ENCODE data around the gene TSPO.

The TSPO gene

DNA sequence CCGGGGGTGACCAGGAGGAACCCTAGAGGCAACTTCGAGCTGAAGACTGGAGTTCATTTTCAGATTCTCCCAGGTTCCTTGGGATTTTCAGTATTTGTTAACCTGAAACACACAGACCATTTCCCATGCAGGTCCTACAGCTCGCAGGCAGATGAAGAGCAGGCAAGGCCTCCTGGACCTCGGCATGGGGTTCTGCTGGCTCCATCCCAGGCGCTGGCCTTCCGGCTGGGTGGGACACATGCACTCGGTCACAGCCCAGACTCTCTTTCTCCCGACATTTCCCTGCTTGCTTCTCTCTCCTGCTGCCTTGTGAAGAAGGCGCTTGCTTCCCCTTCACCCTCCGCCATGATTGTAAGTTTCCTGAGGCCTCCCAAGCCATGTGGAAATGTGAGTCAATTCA is 51.0 kb downstream of the TSPO start:
- no peak for DNase-seq (ENCODE audit: low read depth)

DNA sequence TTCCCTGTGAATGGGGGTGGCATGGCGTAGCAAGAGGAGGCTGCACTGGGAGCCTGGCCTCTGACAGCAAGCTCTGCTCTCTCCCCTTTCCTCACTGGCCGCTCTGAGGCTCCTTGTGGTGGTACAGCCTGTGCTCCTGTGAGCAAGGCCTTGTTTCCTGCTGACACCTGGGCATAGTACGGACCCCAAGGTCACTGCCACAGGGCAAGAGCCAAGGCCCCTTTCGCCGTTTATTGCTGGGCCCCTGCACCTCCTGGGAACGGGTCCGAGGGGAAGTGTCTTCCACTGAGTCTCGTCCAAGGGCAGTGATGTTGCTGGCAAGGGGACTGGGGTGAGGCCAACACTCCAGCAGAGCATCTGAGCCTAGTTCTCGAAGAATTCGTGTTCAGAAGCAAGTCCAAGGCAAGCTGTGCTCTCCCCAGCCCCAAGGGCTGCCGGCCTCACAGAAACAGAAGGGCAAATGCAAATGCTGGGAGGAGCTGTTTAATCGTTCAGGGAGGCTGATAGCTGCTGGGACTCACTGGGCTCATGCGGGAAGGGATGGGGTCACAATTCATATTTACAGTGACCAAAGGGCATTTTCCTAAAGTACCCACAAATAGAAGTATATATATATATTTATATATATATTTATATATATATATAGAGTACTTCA is 51.5 kb downstream of the TSPO start:
- DNase-seq (ENCODE audit: low read depth), result no peak

DNA sequence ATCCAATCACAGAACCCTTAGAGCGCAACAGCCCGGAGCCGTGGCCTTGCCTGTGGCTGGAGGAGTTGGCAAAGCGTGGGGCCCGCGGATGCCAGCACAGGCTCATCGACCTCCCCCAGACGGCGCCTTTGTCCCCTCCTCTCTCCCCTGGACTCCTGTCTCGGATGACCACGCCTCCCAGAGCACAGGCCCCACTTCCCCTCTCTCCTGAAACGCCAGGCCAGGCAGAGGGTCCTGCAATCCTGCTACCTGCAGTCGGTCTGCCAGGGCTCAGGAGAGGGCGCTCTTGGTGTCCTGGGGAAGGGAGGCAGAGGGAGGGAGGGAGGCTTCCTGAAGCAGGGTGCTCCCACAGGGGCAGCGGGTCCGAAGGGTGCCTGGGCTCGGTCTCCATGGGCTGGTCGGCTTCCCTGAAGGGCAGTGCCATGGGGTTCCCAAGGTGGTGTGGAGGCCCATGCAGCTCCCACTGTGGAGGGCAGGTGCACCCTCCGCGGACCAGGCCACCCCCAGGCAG is 52.2 kb downstream of the TSPO start:
- DNase-seq (ENCODE audit: low read depth), result no peak

DNA sequence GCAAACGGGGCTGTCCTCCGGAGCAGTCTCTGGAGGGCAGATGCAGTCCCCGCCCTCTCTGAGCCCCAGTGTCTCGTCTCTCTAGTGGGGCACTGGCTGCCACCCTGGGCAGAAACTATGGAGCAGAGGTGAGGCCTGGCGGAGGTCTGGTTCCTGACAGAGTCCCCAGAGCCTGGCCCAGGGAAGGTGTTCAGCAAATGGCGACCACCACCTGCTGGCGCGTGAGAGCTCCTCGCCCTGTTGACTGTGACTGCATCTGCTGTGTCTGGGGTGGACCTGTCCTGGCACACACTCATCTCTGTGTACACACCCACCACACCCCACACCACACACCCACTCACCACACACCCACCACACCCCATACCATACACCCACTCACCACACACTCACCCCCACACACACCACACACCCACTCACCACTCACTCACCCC is 53.9 kb downstream of the TSPO start:
- no peak for DNase-seq (ENCODE audit: low read depth)

DNA sequence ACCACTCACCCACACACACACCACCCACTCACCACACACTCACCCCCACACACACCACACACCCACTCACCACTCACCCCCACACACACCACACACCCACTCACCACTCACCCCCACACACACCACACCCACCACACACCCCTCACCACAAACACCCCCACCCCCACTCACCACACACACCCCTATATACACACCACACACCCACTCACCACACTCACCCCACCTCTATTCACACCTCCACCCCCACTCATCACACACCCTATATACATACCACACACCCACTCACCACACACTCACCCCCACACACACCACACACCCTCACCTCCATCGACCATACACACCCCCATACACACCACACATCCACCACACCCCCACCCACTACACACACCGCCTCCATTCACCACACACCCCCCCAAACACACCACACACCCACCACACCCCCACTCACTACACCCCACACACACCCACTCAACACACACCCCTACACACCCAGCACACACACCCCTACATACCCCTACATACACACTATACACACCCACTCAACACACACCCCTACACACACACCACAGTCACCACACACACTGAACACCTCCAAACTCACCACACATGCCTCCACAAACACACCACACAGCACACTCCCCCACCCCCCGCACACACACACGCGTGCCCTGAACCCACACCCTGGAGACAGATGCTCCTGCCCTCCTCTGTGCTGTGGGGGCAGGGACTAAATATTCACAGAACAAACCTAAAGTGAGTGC is 54.6 kb downstream of the TSPO start:
- DNase-seq (ENCODE audit: low read depth), result no peak

DNA sequence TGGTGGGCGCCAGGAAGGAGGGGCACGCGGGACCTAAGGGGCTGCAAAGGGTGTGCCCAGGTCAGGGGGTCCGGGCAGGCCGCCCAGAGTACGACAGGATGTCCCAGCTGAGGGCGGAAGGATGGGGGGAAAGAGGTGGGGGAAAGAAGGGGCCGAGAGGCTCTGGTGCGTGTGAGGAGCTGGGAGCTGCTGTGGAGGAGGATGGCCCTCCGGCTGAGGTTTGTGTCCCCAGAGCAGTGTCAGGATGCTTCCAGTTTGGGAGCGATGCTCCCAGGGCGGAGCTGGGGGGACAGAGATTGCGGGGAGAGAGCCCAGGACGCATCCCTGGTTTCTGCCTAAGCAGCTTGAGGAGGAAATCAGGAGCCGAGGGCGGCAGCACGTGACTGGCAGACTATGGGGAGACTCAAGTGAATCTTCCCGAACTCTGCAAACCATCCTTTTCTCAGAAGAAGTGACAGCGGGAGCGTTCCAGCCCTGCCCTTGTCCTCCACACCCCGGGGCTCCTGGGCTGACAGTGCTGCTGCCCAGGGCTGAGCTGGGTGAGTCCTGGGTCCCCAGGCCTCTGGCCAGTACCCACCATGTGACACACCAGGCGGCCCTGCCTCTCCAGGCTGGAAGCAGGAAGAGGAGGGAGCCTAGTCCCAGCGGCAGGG is 55.3 kb downstream of the TSPO start:
- DNase-seq (ENCODE audit: low read depth), result no peak

DNA sequence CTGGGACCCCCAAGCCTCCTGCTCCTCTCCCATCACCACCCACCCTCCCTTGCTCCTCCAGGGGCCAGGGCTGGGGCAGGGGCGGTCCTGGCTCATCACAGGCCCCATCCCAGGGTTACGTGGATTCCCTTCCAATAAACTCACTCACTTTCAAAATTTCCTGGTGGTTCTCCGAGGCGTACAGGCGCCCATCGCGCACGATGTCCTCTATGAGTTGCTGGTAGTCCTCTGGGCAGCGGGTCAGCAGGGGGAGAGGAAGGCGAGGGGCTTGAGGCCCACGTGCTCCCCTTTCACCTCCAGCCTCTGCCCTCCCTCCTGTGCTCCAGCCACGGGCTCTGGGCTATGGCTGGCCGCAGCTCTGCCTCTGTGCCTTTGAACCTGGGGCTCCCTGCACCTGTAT is 56.0 kb downstream of the TSPO start:
- no peak for DNase-seq (ENCODE audit: low read depth)

DNA sequence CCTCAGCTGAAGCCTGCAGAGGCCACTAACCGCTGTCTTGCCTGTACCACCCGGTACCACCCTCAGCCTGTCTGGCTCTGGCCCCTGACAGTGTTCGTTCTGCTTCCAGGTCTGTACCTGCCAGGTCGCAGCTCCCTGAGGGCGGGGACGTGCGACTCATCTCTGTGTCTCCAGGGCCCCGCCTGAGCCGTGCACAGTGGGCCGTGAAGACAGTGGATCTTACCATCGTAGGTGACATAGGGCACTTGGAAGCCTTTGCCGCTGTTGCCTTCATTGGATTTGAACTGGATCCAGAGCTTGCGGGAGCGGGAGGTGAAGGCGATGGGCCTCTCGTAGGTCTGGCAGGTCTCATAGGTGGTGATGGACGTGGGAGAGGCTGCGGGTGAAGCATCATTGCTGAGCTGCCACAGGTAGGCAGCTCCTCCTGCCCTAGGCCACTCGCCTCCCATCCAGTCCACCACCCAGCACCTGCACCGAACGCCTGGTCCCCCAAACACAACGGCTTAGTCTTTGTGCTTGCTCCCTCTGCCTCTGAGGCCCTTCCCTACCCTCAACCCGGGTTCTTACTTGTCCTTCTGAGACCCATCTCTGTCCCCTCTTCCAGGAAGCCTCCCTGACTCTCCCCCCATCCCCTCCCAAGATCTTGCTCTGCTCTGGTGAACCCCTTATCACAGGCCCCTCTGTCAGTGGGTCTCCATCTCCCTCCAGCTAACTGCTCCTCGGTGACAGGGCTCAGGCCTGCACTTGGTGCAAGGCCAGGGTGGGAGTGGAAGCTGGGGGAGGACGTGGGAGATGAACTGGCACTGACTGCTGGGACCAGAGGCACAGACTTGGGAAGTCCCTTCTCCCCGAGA is 56.7 kb downstream of the TSPO start:
- no peak for DNase-seq (ENCODE audit: low read depth)

DNA sequence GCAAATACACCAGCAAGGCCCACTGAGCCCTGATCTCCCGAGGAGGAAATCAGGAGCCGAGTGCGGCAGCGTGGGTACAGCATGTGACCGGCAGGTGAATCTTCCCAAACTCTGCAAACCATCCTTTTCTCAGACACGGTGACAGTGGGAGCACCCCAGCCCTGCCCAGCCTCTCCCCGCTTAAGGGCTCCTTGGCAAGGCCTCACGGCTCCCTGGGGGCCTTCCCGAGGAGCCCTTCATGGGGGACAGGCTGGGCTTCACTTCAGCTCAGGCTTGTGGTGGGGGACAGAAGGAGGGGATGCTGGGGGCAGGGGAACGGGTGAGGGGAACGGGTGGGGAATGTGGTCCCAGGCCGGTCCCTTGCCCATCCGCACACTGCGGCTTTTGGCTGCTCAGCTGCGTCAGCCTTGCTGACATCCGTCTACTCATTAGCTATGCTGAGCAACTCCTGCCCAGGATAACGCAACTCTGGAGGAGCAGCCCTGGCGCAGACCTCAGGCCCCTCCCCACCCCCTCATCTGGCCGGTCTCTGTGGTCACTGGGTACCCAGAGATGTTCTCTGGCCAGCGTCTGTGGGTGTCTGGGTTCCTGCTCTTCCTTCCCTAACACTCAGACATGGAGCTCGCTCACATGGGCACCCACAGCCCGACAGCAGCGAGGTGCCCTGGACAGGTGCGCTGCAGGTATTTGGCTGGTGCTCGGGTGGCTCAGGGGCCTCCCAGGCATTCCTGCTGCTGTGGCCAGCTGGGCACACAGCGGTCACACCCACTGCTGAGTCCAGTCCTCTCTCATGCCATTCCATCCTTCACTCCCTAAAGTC is 57.6 kb downstream of the TSPO start:
- DNase-seq (ENCODE audit: low read depth), result no peak

DNA sequence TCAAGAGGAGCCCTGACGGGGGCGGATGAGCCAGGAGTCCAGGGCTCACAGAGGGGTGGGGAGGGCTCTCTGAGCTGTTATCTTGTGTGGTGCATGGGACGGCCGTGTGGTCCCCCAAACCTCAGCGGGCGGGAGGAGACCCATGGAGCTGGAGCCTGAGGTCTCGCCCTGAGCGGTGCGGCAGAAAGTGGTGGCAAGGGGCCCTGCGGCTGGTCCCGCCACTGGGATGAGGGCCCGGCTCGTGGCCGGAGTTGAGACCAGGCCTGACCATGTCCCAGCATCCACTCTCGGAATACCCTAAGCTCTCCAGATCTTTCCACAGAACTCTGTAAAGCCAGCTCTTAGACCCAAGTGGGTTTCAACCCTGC is 58.1 kb downstream of the TSPO start:
- DNase-seq (ENCODE audit: low read depth), result no peak

DNA sequence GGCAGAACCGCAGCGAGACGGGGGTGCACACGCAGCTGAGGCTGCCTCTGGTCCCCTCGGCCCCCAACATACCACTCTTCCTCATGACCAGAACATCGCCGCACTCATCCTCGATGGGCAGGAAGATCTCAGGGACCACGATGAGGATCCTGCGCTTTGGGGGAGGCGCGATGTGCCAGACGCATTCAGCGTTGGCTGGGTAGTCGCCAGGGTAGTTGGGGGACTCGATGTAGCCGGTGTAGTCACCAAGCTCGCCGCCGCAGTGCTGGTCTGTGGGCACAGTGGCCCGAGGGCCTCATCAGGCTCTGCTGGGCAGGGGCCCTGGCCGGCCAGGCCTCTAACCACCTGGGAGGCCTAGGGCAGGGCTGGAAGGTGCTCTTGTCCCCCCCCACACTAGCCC is 58.6 kb downstream of the TSPO start:
- DNase-seq (ENCODE audit: low read depth), result no peak

DNA sequence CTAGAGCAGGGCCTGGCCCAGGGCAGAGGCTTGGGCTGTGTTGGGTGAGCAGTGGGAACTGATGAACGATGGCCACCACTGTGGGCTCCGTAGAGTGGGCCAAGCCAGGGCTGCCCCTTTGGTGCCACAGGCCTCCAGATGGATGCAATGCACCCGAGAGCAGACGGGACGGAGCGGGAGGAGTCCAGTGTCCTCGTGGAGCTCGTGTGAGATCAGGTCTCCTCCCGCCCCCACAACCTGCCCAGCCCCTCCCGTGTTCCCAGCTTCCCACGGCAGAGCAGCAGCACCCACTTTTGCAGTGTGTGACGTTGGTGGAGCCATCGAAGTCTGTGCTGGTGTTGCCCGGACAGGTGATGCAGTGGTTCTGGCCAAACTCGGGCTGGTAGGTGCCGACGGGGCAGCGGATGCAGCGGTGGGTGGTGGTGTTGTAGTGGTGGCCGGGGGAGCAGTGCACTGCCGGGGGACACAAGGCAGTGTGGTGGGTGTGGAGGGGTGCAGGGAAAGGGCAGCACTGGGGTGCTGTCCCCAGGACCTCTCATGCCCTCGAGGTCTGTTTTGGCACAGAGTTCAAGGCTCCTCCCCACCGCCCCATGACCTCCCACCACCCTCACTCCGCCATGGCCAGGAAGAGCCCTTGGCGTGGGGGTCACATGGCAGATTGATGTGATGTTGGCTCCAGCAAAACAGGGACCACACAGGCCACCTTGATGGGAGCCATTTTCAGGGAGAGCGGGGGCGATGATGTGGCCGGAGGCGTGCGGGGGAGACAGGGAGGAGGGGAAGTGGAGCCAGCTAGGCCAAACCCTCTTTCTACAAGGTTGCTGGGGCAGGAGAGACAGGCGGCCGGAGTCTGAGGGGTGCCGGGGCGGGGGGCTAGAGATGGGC is 59.5 kb downstream of the TSPO start:
- no peak for DNase-seq (ENCODE audit: low read depth)

DNA sequence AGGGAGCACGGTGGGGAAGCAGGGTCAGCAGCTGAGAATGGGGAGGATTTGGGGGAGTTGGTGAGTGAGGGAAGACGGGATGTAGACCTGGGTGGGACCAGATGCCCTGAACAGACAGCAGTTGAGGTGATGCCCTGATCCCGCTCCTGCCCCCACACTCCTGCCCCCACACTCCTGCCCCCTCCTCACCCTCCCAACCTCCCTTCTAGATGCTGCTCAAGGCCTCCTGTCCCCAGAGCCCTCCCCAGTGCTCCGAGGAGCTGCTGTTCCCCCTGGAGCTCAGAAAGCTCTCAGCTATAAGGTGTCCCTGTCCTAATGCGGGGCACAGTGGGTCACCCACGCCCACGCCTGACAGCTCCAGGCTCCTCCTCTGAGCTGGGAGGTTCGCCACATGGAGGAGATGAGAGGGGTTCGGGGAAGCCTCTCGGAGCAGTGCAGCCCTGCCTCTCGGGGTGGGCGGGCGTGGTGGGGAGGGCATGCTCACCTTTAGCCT is 60.6 kb downstream of the TSPO start:
- DNase-seq (ENCODE audit: low read depth), result no peak

DNA sequence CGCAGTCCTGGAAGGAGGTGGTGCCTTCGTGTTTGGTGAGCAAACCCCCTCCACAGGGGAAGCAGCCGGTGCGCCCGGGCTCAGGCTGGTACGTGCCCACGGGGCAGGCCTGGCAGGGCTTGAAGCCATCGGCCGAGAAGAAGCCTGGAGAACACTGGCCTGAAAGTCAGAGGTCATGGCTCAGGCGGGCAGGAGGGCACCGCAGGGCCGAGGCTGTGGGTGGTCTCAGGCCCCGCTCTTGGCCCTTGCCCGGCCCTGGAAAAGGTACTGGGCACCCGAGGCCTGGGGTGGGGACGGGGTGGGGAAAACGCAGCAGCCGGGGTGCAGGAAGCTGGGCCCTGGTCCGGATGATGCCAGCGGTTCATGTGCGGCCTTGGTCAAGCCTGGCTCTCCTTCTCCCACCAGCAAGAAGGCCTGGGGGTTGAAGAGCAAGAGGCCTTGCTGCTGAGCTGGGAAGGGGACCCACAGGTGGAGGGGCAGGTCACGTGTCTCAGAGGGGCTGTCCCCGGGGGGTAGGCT is 61.1 kb downstream of the TSPO start:
- no peak for DNase-seq (ENCODE audit: low read depth)

Measured in activated T-cell treated with anti-CD3 and anti-CD28 coated beads for 48 hours (primary cell).